Measurements from ENCODE around the gene MND1. TPM values are rescaled to one million over a fixed set of nuclear protein-coding genes. Genes with fewer than 3 reads are reported as not detected.

Gene MND1
- total RNA-seq, 1 donor = 4.3 TPM

DNA sequence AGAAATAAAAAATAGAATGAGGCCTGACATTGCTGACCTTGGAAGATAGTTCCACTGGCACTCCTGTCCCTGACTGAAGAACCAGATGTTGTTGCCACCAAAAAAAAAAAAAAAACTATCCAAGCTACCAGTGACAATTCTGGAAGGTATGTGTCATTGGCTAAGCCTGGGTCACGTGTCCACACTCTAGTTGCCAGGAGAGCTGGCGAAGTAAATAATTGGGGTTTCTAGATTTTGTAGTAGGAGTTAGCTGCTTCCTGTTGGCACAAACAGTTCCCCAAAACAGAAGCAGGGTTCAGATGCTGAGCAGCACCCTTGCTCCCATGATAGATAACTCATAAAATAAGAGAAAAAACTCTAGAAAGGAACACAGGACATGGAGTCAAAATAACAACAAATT is 20.5 kb downstream of the MND1 start:
- DNase-seq (ENCODE audit: low read depth) = no peak
- no peak overlapping the region for H3K4me3 ChIP-seq (ENCODE audit: low read depth, low read length)
- TF ChIP-seq, protein P1, sequence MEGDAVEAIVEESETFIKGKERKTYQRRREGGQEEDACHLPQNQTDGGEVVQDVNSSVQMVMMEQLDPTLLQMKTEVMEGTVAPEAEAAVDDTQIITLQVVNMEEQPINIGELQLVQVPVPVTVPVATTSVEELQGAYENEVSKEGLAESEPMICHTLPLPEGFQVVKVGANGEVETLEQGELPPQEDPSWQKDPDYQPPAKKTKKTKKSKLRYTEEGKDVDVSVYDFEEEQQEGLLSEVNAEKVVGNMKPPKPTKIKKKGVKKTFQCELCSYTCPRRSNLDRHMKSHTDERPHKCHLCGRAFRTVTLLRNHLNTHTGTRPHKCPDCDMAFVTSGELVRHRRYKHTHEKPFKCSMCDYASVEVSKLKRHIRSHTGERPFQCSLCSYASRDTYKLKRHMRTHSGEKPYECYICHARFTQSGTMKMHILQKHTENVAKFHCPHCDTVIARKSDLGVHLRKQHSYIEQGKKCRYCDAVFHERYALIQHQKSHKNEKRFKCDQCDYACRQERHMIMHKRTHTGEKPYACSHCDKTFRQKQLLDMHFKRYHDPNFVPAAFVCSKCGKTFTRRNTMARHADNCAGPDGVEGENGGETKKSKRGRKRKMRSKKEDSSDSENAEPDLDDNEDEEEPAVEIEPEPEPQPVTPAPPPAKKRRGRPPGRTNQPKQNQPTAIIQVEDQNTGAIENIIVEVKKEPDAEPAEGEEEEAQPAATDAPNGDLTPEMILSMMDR (IDR thresholded peaks at IDR 0.05; ENCODE audit: insufficient read depth, low read depth, low read length) = no peak

DNA sequence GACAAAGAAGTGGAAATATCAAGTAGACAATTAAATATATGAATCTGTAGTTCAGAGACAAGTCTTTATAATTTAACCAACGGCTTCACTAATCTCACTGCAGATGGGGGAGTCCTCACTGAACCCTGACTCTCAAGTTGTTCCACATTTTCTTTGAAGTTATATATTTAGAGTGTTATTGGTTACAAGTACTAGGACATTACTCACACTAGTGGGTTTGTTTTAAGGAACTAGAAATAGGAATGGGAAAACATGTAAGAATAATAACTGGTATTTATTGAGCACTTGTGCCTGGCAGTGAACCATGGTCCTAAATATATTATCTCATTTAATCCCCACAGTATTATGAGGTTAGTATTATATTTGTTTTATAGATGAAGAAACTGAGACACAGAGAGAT is 22.0 kb downstream of the MND1 start:
- no peak overlapping the region for H3K4me3 ChIP-seq (ENCODE audit: low read depth, low read length)
- no peak for DNase-seq (ENCODE audit: low read depth)
- TF ChIP-seq, protein P1 (IDR thresholded peaks at IDR 0.05; ENCODE audit: insufficient read depth, low read depth, low read length) = no peak

GRCh38 chr4:153367092-153367491 is 22.6 kb downstream of the MND1 start:
- DNase-seq (ENCODE audit: low read depth) = no peak
- H3K4me3 ChIP-seq (ENCODE audit: low read depth, low read length) = no peak overlapping the region
- TF ChIP-seq, protein P1 (IDR thresholded peaks at IDR 0.05; ENCODE audit: insufficient read depth, low read depth, low read length) = no peak

- no peak overlapping the region for H3K4me3 ChIP-seq (ENCODE audit: low read depth, low read length)
- TF ChIP-seq, protein P1 (IDR thresholded peaks at IDR 0.05; ENCODE audit: insufficient read depth, low read depth, low read length) = no peak
- no peak for DNase-seq (ENCODE audit: low read depth)
Measured at GRCh38 chr4:153369021-153369420, 24.5 kb downstream of the MND1 start.

GRCh38 chr4:153371701-153372234 is 27.3 kb downstream of the MND1 start:
- no peak for DNase-seq (ENCODE audit: low read depth)
- H3K4me3 ChIP-seq (ENCODE audit: low read depth, low read length) = no peak overlapping the region
- TF ChIP-seq, protein P1 (IDR thresholded peaks at IDR 0.05; ENCODE audit: insufficient read depth, low read depth, low read length) = no peak

DNA sequence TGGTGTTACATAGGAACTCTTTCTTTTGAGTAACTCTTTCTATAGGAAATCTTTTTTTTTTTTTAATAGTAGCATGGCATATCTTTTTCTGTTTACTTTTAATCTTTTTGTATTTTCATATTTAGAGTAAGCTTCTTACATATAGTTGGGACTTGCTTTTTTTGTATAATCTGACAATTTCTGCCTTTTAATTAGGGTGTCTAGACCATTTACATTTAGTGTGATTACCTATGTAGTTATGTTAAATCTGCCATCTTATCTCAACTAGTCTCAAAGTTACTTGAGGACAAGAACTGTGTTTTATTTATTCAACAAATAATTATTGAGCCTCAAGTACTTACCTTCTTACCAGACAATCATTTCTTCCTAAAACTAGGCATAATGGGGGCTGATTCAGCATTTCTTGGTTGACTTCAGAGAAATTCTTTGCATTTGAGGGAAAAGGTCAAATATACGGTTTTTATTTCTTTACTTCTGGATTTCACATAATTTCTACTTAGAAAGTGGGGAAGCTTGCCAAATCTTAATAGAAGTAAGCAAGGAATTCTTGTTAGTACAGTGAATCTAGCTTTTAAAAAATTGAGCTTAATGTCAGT is 28.6 kb downstream of the MND1 start:
- DNase-seq (ENCODE audit: low read depth) = no peak
- H3K4me3 ChIP-seq (ENCODE audit: low read depth, low read length) = no peak overlapping the region
- TF ChIP-seq, protein P1 (IDR thresholded peaks at IDR 0.05; ENCODE audit: insufficient read depth, low read depth, low read length) = no peak

DNA sequence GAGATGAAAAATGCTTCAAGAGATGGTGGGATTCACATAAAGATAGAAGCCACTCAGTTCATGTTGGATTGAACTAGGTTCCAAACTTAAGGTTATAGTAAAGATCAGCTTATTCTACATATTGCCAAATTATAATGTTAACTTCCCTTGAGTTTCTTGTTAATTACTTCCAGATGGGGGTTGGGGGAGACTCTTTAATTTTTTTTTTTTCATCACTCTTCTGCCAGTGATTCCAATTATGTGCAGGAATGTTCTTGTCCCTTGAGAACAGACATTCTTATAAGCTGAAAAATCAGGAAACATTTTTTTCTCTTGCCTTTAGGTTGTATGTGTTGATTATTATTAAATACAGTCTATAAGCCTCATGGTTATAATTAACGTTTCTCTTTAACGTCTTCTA is 30.0 kb downstream of the MND1 start:
- no peak overlapping the region for H3K4me3 ChIP-seq (ENCODE audit: low read depth, low read length)
- peak; percentile 12 for DNase-seq (ENCODE audit: low read depth)
- TF ChIP-seq, protein P1 (IDR thresholded peaks at IDR 0.05; ENCODE audit: insufficient read depth, low read depth, low read length) = no peak

All from fibroblast of villous mesenchyme (primary cell).